Left renal cortex interstitium (tissue), 4 donors: ENCODE measurements around the gene KLHL41. TPM values are rescaled to one million over a fixed set of nuclear protein-coding genes. Genes with fewer than 3 reads are reported as not detected.

ENCODE experiments used
- DNase-seq, 4 donors: peaks; one replicate each; pipeline ENCODE4 v3.0.0-alpha.2; 2013; ENCODE audit warnings: low read depth in 4 of 4, low spot score in 2 of 4, missing footprints in 1 of 4
- polyA plus RNA-seq, 4 donors: library from polyadenylated mRNA; unstranded; fragments of 120-200 nt; gene quantifications; one replicate each; pipeline ENCODE4 v1.2.1, GENCODE V29; 2013; ENCODE audit not compliant: insufficient read length in 4 of 4

KLHL41 gene
- 1 to 10 TPM in 3 of 4 donors, under 1 TPM in 1; 0.76 to 2.7 (median 1.5) TPM for polyA plus RNA-seq

DNA sequence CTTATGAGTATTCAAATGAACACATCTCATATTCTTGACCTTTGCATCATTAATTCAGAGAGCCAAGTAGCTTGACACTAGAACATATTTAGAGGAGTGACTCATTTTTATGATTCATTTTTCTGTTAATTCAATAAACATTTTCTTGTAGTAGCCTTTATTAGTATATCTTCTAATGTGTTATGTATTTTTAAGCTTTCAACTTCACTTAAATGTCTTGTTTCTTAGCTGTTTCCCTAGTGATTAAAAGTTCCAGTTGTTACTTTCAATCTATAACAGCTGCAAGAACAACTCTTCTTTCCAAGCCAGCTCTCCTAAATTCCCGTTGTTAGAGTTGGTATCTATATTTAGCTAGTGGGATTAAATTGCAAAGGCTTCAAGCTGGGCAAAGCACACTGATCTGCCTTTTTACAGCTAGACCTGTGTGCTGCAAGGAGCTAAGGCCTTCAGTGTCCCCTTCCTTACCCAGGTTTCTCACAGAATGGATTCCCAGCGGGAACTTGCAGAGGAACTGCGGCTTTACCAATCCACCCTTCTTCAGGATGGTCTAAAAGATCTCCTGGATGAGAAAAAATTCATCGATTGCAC lies at the start of gene KLHL41:
KLHL41 (plus strand) TSS at position 405 of the 588 bp plus-strand sequence; CDS start at position 482, 77 bp downstream.
- DNase-seq = peak in 1 of 4 donors; percentile 2

DNA sequence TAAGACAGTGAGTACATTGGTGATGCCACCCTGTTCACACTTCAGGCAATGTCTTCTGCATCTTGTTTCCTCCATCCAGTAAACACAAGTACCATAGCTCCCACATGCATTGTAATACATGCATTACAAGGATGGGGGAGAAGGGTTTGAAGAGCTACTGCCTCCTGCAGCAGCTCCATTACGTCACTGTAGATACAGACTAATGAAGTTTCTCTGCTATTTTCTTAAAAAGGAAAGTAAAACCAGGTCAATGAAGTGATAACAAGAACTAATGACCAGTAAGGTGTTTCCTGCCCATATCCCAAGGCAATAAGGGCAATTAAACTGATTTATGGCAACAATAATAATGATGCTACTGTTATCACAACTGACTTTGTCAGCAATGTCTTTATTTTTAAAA lies 48.4 kb upstream of the KLHL41 start:
- DNase-seq = no peak

DNA sequence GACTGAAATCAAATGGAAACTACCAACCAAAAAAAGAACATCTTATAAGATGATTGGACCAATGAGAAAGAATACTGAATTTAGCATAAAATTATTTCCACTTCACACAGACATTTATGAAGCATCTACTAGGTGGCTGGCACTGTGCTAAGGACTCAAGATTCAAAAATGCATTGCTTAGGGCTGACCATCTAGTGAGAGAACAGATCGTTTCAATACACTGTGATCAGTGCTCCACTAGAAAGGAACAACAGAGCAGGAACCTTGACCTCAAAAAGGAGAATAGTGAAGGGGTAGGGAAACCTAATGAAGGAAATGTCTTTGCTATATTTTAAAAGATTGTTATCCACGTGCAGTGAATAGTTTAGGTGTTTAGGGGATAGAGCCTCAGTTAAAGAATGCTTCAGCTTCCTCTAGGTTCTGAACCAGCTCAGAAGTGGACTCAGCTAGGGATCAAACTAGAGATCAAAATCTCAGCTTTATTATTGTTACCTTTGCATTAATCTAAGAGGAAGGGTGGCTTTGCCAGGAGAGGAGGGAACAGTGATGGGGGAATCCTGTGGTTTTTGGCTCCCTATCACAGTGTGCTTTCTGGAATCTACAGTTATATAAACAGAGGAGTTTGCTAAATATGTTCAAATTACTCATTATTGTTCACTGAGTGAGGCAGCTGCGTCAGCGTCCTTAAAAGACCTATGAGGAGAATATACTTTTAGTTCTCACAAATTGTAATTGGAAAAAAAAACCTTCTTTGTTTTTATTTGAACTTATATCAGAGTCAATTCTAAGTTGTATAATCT lies 46.4 kb upstream of the KLHL41 start:
- DNase-seq = no peak

DNA sequence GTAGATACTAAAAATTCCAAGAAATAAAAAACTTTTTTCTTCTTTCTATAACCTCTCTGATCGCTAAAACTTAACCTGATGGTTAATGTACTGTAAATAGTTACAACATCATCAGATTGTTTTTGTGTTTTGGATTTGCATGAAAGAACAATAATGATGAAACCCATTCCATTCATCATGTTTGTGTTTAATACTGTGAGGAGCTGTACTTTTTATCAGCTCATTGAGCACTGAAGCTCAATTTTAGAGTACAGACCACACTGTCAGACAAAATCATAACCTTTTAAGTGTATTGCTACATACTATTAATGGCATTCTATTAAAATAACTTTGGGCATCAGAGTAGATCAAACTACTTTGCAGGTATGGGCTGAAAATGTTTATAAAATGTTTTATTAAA lies 45.0 kb upstream of the KLHL41 start:
- DNase-seq = no peak

DNA sequence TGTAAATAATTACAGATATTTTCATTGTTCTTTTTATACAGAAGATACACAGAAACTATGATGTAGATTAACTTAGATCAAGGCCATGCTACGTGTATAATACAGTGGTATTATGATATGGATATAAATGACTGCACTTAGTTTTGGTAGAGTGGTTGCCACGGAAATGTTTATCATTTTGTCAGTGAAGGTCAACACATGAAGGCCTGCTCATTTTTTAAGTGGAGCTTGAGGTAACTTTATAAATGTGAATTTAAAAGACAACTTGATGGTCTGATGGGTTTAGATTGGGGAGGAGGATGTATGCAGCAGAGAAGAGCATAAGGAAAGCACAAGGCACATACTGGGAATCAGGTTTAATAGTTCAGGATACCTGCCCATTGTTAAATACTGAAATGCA lies 44.6 kb upstream of the KLHL41 start:
- DNase-seq = no peak

DNA sequence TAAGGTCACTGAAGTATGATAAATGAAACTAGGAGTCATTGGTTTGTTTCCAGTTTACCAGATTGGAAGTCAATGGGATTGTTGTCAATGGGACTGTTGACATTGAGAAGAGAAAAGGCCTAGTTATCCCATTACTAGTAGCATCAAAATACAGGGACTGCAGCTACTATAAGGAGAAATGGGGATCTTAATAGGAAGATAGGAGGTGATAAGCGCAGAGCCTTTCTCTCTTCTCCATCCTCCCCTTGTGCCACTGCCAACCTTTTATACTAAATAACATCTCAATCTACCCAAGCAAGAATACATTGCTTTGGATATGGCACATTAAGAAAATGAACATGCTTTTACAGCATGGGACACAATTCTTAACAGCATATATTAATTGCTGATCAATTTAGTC lies 40.7 kb upstream of the KLHL41 start:
- no peak for DNase-seq

DNA sequence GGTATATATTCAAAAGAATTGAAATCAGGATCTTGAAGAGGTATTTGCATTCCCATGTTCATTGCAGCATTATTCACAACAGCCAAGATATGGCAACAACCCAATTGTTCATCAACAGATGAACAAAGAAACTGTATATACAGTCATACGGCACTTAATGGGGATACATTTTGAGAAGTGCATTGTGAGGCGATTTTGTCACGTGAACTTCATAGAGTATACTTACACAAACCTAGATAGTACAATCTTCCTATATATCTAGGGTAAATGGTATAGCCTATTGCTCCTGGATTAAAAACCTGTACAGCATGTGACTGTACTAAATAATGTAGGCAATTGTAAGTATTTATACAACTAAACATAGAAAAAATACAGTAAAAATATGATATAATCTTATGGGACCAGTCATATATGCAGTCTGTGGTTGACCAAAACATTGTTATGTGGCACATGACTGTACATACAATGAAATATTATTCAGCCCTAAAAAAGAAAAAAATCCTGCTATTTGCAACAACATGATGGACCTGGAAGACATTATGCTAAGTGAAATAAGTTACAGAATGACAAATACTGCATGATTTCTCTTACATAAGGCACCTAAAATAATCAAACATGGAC lies 39.4 kb upstream of the KLHL41 start:
- DNase-seq = no peak

DNA sequence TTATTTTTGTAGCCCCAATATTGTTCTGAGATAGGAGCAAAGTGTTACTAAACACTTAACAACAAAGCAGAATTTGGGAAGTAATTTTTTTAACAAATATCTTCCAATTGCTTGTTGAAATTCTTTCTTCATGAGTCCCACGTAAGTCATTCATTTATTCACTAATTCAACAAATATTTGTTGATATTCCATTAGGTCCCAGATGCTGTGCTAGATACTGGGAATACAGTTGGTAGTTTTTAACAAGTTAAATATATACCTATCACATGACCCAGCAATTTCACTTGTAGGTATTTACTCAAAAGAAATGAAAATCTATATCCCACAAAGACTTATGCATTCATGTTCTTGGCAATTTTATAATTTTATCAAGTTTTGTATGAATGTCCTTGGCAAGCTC lies 37.3 kb upstream of the KLHL41 start:
- no peak for DNase-seq

DNA sequence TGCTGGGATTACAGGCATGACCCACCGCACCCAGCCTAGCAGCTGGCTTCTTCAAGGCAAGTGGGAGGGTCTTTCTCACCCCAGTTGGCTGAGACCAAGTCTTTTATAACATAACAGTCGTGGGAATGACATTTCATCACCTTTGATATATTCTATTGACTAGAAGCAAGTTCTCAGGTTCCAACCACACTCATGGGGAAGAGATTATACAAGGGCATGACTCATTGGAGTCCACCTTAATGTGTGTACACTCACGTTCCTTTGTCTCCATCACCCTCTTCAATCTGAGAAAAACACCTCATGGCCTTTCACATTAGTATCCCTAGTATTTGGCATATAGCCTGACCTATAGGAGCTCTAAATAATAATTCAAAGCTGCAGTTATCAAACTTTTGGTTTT lies 33.0 kb upstream of the KLHL41 start:
- DNase-seq = no peak

DNA sequence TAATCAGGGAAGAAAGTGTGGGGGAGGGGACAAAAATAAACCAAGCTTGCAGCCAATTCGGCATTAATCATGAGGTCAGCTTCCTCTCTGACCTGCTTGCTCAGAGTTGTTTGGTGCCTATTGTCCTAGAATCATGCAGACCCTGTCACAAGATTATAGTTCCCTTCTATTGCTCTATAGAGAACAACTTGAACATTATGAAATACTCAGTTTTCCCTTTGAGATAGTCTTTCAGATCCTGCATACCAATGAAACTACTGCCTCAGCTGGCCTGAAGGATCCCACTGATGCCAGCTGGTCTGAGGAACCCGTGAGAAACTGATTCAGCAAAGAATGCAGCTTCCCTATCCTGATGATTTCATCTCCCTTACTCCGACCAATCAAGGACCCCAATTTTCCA lies 31.2 kb upstream of the KLHL41 start:
- no peak for DNase-seq

DNA sequence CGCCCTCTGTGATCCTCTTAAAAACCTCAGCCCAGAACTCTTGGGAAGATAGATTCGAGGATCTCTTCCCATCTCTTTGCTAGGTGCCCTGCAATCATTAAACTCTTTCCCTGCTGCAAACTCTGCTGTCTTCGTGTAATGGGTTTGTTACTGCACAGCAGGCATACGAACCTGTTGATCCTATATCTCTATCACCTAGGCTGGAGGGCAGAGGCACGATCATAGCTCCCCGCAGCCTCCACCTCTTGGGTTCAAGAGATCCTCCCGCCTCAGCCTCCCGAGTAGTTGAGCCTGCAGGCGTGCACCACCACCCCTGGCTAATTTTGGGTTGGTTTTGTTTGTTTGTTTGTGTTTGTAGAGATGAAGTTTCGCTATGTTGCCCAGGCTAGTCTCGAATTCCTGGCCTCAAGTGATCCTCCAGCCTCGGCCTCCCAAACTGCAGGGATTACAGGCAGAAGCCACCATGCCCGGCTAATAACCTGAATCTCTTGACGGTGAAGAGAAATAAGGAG lies 30.7 kb upstream of the KLHL41 start:
- no peak for DNase-seq

DNA sequence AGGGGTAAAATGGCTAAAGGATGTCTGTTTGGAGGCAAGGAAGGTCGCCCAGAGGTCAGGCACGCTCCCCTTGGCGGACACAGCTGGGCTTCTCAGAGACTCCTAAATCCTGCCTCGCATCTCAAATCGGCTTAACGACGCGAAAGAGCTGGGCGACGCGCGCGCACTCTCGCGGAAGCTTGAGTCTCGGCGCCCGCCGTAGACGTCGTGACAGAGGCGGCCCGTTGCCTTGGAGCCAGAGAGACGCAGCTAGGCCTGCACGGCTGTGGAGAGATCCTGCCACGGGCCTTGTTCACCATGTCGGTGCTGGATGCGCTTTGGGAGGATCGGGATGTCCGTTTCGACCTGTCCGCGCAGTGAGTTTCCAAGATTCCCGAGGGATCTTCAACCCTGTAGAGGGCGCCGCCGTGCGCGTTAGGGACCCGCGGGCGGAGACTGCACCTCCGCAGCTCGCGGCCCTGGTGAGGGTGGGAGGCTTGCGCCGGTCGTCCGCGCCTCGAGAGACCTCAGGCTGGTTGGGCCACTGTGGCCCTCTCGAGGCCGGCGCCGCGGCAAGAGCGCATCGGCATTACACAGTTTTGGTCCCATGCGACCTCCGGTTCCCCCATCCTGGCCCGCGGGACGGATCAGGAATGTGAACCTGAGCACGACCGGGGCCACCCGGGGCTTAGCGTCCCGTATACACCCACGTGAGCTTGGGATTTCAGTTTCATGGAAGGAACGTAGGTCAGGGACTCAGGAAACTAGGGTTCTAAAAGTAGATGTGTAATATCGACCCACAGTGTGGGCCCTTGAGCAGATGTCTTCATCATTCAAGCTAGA lies 30.0 kb upstream of the KLHL41 start, which contains the start of gene BBS5:
BBS5 (plus strand) TSS at position 238 of the 822 bp plus-strand sequence; CDS start at position 298, 60 bp downstream.
- DNase-seq = peak; percentile 58 to 70 (median 62)

DNA sequence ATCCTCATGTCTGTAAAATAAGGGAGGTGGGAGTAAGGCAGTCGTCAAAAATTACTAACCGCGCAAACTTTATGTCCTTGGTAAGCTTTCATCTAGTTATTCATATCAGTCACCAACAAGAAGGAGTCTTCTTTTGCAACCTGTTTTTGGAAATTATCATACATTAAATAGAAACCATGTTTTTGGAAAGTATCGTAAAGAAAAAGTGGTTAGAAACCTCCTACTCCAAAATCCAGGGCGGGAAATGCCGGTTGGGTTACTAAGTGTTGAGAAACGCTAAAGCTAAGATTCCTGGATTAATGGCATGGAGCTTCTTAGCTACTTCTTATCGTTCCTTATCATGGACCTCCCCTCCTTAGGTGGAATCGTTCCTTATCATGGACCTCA lies 29.4 kb upstream of the KLHL41 start:
- DNase-seq = no peak

DNA sequence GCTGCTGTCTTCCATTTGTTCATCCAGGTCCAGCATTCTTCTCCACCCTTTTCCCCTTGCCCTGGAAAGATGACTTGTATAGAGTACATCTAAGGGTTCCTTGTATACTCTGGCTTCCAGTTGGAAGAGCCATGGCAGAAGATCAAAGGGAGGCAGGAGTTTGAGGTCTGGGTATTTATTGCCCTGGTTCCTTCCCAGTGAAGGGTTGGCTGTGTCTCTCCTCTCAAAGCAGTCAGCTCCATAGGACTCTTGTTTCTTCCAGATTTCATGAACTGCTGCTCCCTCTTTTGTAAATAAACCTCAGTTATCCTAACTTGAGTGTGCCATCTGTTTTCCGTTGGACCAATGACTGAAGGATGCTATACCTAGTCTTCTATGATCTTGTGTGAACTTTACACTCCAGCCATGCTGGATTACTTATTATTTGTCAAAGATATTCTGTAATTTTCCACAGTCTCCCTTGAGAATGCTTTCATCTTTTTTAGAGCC lies 23.8 kb upstream of the KLHL41 start:
- DNase-seq = no peak

DNA sequence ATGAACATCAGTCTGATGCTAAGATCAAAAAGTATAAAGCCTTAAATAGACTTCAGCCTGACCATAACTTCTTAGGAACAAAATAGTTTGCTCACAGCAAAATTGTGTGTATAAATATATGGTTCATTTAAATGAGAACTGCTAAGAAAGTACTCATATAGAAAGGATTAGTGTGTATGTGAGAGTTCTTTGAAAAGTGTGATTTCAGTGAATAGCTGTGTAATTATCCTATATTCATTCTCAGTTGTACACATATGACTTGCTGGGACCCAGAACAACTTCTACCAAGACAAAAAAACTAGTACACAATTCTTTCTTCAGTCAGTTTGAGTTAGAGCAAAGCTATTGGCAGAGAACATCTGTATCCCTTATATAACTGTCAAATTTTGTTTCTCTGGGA lies 23.0 kb upstream of the KLHL41 start:
- DNase-seq = no peak

DNA sequence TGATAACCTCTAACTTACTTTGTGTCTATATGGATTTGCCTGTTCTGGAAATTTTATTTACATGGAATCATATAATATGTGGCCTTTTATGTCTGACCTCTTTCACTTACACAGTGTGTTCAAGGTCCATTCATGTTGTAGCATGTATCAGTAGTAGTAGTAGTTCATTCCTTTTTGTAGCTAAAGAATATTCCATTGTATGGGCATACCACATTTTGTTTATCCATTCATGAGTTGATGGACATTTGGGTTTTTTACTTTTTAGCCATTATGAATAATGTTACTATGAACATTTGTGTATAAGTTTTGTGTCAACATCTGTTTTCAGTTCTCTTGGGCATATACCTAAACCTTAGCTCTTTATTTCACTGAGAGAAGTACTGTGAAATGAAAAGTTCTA lies 18.7 kb upstream of the KLHL41 start:
- DNase-seq = no peak

DNA sequence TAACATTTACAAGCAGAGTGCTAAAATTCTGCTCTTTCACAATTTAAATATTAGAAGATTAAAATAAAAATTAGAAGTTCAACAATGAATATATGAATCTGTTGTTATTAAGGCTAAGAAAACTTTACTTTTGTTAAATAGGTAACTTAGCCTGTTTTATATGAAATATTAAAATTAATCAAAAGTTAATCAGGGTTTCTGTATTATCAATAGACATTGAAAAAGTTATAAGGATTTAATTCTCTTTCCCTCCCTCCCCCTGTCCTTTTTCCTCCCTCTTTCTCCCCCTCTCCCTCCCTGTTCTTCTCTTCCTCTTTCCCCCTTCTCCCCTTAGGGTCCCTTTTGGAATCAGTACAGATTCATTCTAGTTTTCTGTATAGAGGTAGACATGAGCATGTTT lies 18.1 kb upstream of the KLHL41 start:
- DNase-seq = no peak

DNA sequence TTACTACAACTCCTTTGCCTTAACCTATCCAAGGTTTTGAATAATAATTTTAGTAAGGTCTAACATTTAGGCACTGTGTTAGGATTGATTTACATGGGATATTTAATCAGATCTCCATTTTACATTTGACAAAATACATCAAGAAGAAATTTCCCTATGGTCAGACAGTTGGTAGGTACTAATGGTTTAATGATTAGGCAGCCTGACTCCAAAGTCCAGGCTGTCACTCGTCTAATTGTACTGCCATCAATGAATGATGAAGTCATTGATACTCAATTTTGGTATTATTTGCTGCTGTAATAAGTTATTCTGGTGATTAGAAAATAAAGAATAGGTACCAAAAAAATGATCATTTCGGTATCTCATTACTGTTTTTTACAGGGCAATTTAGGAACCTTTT lies 16.1 kb upstream of the KLHL41 start:
- DNase-seq = no peak

DNA sequence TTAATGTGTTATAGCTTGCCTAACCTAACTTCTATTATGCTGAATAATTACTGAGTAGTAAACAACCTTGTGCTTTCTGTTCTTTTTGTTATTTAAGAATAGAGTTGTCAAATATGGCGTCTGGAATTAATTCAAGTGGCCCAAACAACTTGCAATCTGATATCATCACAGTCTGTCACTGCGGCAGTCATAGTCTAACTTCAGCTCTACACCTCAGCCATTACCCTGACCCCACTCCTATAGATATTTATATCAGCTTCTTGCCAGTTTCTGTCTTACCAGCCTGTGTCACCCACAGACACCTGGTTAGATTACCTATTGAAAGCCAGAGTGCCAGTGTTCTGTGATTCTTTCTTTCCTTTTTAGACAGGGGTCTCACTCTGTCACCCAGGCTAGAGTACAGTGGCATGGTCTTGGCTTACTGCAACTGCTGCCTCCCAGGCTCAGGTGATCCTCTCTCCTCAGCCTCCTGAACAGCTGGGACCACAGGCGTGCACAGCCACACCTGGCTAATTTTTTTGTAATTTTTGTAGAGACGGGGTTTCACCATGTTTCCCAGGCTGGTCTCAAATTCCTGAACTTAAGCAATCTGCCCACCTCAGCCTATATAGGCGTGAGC lies 14.1 kb upstream of the KLHL41 start:
- no peak for DNase-seq

DNA sequence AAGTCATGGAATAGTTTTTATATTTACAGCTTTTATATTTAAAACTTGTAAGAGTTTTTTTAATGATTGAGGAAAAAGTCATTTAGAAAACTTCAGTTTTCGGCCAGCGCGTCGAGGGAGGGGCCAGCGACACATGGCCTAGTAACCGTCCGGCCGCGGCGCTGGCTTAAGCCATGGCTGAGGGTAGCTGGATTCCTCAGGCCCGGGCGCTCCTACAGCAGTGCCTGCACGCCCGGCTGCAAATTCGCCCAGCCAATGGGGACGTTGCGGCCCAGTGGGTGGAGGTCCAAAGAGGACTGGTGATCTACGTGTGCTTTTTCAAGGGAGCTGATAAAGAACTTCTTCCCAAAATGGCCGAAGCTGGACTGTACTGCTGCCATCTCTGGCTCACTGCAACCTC lies 4.9 kb upstream of the KLHL41 start:
- no peak for DNase-seq
